GM12873 (cell line): ENCODE results near the gene ENPP1.

ENCODE experiments used
- CTCF ChIP-seq: IDR thresholded peaks from 2 replicates; pipeline ENCODE4 v1.5.1; 2012; ENCODE audit warnings: low read depth, mild to moderate bottlenecking, moderate library complexity, low read length, control low read depth; ENCODE audit not compliant: insufficient read depth; ENCODE audit errors: missing control alignments

The ENPP1 gene

DNA sequence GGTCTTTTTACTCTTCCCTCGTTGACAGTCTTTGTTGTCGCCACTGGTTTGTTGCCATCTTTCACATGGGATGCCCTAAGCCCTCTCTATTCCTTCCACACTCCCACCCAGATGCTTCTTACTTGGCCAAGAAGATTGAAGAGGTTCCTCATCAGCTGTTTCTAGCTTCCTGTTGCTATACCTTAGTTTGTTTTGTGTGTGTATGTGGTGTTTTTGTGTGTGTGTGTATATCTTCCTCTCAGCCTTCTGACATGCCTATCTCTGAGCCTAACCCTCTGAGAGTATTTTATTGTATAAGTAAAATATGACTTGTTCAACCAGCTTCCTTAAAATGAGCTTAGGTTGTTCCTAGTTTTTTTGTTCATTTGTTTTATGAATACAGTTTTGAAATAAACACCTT is 35.9 kb downstream of the ENPP1 start:
- no peak for TF ChIP-seq CTCF

- TF ChIP-seq CTCF, result no peak
These were observed 36.5 kb downstream of the ENPP1 start for GRCh38 chr6:131844243-131844841.

GRCh38 chr6:131846023-131846663 is 38.3 kb downstream of the ENPP1 start:
- no peak for TF ChIP-seq CTCF

- no peak for TF ChIP-seq CTCF
These were observed 39.1 kb downstream of the ENPP1 start for GRCh38 chr6:131846905-131847304.

DNA sequence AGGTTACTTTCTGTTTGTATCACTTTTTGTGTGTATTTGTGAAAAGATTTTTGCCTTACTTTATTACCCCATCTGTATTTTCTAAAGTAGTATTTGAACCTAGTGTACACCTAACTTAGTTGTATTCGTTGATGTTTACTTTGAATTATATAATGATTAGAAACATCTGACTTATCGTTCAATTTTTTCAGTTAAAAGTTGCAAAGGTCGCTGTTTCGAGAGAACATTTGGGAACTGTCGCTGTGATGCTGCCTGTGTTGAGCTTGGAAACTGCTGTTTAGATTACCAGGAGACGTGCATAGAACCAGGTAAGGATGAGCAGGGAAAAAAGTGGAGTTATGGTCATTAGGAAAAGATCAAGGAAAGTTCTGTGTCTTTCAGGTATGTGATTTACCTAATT is 42.0 kb downstream of the ENPP1 start:
- TF ChIP-seq CTCF, result no peak

- no peak for TF ChIP-seq CTCF
These were observed 43.4 kb downstream of the ENPP1 start for GRCh38 chr6:131851049-131851769.

- no peak for TF ChIP-seq CTCF
These were observed 44.4 kb downstream of the ENPP1 start for GRCh38 chr6:131852200-131852599.
